Umbilical cord (tissue), 2 donors: Measurements from ENCODE around the gene KIF5C. TPM values are rescaled to one million over a fixed set of nuclear protein-coding genes. Genes with fewer than 3 reads are reported as not detected.
A peak's percentile ranks its signal among the peaks of the same experiment; 100 is the strongest.
"Not testable (repeated sequence)": the region's sequence is repeated elsewhere in the genome, so short reads cannot be mapped to it uniquely, and the experiment has no call there.

Experiments used
- DNase-seq: peaks from one replicate; pipeline ENCODE4 v3.0.0-alpha.2; 2015; ENCODE audit warnings: low spot score
- total RNA-seq: library from RNA; depleted of rRNA; stranded (reverse); fragments of >200 nt; gene quantifications from one replicate; pipeline ENCODE4 v1.2.3, GENCODE V29; 2014; ENCODE audit warnings: low replicate concordance; ENCODE audit not compliant: insufficient read depth

Gene KIF5C
- total RNA-seq, 1 donor from 2014 or later: 4.3 TPM

DNA sequence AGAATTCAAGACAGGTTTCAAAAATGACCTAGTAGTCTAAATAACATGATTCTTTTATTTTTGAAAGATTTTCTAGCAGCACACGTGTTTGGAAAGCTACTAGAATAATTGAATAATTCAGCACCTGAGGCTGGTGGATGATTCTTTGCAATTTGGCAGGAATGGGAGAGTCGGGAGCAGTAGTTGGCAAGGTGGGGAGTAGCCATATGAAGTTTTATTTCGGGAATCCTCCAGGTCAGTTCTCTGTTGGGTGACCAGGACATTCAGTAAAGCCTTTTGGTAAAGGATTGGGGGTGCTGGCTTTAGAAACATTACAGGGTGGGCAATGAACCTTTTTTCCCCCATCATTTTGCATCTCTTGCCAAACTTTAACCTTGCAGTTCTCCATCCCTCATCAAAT, 88.4 kb downstream of the KIF5C start:
- DNase-seq: no peak

DNA sequence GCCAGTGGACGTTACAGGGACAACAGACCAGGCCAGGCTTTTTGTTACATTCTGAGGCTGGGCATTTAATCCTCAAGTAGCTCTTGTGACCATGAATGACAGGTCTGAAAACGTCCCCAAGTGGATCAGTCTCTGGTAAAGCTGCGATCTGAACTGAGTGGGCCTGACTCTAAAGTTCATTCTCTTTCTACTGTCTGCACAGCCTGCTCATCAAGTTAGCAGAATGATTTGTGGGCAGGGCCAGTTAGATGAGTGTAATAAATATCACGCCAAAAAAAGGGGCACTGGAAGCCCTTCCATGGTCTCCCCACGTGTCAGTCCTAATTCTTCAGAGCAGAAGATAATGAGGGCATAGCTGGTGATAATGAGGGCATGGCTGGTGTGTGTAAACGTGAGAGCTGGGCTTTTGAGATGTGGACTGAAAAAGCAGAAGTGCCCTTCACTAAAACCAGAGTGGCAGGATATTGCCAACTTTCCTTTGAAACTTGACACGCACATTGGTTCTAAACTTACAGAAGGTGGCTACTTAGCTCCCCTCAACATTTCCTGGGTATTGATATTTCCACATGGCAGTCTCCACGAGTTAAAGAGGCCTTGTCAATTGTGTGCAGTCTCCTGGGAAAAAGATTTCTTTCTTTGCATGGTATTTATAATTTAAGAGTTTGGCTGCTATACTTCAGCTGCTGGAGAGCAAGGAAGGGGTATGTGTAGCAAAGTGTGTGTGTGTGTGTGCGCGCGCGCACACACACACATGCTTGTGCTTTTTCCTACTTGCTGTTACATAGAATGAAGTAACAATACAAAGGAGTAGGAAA, 90.8 kb downstream of the KIF5C start:
- no peak for DNase-seq

DNA sequence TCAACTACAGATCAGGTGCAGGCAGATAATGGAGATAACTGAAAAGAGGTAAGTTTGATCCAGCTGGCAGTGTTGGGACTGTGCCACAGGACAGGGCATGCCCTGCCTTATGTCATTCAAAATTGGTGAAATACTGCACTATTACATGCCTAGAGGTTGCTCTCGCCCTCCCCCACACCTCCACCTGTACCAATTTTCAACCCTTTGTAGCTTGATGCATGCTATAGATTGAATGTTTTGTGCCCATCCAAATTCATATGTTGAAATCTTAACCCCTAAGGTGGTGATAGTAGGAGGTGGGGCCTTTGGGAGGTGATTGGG, 91.4 kb downstream of the KIF5C start:
- no peak for DNase-seq

DNA sequence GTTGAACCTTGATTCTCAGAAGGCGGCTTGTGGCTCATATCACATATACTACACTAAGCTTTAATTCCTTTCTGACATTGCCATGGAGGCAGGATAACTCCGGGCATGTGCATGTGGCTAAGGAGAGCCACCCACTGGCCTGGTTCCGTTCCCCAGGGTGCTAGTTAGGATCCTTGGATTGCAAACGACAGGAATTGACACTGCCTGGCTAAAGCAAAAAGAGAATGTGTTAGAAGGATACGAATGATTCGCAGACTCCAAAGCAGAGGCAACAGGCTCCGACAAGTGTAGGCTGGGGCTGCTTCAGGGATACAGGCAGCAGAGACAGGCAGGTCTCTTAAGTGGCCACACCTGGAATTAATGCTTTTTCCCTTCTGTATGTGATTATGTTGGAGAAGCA, 92.0 kb downstream of the KIF5C start:
- no peak for DNase-seq

DNA sequence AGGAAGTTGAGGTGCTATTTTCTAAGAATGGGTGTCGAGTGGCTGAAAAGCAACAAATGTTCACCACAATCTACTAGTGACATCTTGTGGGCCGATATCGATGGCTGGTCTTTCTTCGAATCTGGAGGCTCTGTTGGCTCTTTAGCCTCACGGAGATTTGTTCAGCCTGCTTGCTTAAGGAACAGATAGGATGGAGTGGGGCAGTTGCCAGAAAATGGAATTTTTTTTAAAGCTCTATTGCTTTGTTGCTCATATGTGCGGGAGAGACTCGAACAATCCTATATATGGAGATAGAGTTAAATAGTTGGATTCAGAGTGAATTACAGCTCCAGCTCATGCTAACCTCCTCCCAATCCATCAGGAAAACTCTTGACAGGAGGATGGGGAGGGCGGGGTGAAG, 92.6 kb downstream of the KIF5C start:
- DNase-seq: peak; percentile 87

DNA sequence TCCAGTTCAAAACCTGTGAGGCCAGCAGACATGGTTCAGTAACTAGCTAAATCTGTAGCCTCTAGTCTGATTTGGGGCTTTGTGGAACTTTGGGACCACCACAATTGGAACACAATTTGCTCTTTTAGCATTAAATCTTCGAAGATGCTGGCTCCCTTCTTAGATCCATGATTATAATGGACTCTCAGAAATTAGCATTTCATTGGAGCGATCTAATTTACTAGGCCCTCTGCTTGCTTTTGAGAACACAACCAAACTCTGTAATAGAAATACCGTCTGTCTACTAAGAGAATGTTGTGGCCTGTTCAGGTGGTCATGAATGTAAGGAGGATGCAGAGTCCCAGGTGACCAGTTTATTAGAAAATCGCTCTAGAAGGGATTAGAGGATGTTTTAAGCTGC, 93.3 kb downstream of the KIF5C start:
- no peak for DNase-seq

DNA sequence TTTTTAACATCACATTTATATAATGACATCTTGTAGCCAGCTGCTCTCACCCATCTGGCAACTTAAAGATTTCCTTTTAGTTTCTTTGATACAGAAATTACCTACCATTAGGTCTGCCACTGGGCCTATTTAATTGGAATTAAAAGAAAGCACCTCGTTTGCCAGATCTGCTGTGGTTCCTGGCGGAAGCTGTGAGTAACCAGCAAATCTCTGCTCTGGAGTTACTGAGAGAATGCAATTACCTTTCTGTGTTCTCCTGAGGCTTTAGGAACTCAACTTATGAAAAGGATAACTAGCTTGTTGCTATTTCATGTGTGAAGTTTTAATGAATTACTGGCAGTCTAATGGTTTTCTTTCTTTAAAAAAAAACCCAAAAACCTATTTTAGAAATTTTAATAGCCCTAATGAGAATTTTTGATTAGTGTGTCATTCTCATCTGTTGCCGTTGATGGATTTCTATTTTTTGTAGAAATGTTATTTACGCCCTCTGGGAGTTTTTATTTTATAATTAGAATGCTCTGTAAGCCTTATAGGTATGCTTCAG, 93.8 kb downstream of the KIF5C start:
- DNase-seq: no peak

DNA sequence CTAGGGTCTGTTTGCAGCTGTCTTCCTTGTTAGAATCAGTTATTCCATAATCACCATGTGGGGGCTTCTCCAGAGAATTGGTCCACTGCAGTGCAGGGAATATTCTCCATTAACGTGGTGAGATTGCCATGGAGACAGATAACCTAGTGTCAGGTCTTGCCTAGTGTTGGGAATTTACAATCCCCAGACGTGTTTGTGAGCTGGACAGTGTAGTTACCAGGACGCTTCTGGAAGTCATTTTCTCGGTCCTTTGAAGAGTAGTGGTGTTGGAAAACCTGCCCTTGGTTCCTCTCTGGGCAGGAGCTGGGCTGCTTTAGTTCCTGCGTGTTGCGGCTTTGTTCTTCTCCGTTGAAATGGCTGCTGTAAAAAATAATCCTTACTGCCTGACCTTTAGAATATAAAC, 94.6 kb downstream of the KIF5C start:
- peak; percentile 13 for DNase-seq

DNA sequence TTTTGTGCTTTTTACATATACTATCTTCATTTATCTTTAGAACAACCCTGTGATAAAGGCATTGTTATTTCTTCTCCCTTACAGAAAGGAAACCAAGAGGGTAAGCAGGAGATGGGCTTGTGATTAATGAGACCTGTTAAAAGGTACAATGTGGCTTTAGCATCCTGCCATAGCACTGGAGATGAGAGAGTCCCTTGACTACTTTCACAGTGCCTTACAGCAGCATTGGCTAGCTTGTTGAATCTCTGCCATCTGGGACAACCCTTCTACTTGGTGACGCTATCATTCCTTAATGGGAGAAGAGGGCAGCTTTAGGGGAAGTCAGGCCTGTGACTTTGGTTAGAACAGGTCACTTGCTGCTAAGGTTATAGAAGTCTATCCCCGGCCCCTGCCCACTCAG, 95.4 kb downstream of the KIF5C start:
- DNase-seq: no peak

DNA sequence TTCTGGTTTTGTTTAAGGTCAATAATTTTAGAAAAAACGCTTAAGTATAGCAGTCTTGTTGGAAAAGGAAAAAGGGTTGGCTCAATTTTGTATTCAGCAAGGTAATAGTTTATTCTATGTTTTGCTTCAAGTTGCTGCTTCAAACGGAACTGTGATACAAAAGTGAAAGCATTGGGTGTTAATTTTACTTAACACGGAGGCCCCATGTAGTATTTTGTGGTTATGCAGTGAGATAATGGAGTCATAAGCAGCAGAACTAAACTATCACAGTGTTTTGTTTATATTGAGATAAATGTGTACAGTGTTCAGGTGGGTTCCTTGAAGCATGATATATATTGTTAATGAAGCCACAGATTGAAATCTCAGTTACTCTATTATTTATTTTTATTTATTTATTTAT, 96.5 kb downstream of the KIF5C start:
- no peak for DNase-seq

DNA sequence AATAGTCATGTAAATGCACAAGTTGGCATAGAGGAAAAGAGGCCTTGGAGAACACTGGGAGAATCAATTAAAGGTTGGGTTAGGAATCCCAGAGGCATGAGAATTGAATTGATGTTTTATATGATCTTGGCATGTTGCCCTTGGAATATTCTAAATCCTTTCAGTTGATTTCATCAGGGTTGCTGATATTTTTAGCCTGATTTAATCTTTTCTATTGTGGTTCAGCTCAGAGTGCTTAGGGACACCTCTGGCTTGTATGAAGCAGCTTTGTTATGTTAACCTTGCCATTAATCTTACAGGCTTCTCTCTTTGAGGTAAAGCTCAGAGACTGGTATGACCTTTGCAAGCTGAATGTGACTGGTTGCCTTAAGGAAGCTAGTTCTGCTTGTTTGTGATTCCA, 99.1 kb downstream of the KIF5C start:
- DNase-seq: no peak

DNA sequence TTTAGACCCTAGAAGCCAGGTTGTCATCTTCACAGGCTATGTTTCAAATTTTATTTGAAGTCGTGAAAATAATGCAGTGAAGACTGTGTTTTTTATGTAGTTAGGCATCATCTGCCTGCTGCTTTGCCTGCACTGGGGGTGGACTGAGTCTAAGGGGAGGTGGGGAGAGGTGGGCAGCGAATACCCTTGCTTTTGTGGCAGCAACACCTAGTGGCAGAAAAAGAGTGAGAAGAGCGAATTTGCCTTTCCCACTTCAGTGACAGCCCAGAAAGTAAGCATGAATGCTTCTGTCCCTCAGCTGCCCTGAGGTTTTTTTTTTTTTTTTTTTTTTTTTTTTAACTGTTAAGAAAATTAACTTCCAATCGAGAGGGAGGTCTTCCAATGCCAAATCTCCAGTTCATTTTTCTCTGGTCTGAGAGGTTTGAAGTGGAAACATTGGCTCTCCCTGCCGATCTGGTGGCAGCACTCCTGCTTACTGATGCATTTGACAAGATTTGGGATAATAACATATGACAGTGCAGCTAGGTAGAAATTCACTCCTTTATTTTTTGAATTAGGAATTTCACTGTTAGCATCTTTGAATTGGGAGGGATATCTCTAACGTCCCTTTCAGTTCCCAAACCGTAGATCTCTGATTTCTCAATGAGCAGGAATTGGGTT, 103.1 kb downstream of the KIF5C start:
- no peak for DNase-seq

DNA sequence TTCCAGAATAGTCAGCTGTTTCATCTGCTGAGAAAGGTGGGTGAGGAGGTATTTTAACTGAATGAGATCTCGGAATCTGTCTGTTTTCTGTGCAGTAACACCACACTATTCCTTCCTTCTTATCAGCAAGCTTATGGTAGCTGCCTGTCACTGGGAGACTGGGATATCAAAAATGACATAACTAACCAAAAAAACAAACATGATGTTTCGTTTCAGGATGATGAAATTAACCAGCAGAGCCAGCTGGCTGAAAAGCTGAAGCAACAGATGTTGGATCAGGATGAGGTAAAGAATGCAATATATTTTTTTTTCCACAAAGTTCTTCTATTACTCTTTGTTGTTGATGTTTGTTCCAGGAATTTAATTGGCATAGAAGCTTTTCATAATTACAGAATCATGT, 103.7 kb downstream of the KIF5C start:
- peak; percentile 50 for DNase-seq

DNA sequence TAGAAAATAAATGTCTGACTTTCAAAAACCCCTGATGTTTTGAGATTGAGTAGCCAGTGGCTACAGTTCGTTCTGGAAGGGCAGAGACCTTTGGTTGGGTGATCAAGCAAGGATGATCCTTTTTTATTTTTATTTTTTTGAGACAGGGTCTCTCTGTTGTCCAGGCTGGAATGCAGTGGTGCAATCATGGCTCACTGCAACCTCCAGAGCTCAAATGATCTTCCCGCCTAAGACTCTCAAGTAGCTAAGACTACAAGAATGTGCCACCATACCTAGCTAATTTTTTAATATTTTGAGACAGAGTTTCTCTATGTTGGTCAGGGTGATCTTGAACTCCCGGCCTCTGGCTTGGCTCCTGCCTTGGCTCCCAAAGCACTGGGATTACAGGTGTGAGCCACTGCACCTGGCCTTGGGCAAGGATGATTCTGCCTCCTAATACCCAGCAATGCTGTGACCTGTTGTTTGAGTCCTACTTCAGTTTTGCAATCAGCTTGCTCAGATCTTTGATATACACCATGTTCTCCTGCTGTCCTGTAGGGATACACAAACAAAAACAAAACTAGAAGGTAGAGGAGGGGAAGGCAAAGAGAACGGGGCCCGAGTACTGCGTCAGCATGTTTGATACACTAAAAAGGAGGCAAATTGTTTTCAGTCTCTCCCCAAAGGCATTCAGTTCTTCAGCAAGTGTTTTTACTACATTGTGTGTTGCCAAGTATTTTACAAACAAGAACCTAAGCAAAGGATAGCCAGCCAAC, 104.3 kb downstream of the KIF5C start:
- no peak for DNase-seq

DNA sequence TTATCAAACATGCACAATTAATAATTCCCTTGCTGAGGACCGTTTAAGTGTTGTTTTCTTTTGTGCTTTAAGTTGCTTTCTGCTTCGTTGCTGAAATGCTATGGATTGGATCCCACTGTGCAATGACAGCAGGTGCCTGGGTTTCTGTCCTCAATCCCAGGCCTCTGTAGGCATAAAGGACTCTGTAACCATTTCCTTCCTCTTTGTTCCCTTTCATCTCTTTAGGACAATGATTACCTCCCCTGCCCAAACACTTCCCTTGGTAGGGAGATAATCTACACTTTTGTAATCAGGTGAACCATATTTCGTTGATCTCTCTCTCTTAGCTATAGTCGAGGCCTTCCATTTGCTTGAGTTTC, 104.9 kb downstream of the KIF5C start:
- no peak for DNase-seq

DNA sequence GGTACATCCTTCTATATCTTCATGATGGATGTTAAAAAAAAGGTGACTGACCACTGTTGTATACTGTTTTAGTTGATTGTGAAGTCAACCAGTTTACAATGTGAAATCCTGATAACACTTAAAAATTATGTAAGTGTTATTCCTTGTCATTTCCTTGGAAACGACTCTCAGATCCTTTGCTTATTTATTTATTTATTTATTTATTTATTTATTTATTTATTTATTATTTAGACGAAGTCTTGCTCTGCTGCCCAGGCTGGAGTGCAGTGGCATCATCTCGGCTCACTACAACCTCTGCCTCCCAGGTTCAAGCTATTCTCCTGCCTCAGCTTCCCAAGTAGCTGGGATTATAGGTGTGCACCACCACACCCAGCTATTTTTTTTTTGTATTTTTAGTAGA, 105.5 kb downstream of the KIF5C start:
- not testable (repeated sequence) for DNase-seq

DNA sequence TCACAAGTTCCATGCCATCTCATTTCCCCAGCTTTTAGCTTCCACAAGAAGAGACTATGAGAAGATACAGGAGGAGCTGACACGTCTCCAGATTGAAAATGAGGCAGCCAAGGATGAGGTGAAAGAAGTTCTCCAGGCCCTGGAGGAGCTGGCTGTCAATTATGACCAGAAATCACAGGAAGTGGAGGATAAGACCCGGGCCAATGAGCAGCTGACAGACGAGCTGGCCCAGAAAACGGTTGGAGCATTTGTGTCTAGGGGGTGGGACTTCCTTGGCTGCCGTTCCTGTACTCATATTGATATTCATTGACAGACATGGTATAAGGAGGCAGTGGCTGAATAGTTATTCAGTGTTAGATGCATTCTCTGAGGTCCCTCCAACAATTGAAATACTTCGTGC, 106.3 kb downstream of the KIF5C start:
- no peak for DNase-seq

DNA sequence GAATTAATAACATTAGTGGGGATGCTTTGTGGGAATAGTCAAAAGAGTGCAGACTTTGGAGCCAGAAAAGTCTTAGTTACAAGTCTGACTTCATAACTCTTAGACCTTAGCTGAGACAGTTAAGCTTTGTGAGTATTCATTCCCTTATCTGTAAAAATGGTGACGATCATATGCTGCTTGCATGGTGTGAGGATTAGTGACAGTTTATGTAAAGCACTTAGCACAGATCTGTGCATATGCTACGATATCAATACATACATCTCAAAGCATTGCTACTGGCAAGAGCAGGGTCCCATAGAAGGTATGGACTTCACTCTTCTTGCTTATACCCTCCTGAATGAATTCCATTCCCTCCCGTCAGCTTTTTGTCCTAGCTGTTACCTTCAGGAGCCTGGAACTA, 106.8 kb downstream of the KIF5C start:
- DNase-seq: peak; percentile 41

DNA sequence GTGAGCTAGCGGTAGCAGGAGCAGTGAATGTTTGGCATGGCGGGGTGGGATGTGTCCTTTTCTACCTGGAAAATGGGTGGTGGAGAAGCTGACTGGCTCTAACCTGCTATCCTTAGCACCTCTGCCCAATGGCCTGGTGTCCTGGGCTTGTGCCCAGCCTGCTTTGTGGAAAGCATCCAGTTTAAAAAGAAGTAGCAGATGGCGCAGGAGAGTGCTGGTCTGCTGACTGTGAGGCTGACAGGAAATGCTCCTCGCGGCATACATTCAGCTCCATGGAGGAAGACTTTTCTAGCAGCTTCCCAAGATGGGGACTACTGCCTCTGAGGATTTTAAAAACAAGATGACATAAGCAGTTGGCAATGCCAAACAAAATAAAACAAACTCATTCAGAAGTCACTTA, 107.3 kb downstream of the KIF5C start:
- DNase-seq: no peak

DNA sequence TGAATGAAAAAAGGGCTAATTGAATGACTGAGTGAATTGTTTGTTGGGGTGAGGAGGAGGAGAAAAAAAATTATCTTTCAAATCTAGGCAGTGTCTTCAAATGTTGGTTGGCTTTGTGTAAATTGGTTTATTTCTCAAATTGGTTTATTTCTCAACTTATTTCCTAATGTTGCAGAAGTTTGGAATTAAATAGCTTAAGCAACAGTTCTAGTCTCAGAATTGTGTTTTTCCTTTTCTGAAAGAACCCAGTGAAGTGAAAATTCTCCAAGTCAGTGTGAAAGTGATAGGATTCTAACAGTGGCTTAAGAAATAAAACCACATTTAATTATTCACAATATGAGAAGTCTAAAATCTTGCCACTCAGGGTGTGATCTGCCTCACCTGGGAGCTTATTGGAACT, 108.9 kb downstream of the KIF5C start:
- DNase-seq: no peak

DNA sequence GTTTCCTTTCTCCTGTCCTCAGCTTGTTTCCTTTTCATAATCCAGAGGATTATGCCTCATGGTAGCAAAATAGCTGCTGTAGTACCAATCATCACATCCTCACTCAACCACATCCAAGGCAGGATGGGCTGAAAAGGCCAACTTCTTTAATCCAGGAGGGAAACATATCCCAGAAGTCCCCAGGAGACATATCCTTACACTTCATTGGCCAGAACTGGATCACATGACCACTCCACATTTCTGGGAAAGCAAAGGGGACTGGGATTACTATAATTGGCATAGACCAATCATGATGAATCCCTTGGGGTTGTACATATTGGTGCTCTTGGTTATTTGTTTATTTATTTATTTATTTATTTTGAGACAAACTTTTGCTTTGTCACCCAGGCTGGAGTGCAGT, 109.4 kb downstream of the KIF5C start:
- no peak for DNase-seq

DNA sequence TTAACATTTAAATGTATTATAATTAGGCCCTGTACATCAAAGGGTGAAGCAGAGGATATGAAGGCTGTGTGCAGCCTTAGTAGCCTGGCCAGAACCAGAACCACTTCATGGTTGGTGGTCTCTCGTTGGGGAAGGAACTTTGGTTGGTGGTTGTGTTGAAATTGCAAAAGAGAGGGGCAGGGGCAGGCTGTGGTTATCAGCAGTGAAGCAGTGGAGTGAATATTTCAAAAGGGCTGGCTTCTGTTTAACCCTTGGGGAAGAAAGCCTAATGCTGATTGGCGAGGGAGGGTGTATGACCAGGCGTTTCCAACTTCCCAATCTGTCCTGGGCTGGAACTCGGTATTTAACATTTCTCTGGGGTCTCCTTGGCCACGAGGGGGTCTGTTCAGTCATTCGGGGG, 112.3 kb downstream of the KIF5C start:
- DNase-seq: no peak

DNA sequence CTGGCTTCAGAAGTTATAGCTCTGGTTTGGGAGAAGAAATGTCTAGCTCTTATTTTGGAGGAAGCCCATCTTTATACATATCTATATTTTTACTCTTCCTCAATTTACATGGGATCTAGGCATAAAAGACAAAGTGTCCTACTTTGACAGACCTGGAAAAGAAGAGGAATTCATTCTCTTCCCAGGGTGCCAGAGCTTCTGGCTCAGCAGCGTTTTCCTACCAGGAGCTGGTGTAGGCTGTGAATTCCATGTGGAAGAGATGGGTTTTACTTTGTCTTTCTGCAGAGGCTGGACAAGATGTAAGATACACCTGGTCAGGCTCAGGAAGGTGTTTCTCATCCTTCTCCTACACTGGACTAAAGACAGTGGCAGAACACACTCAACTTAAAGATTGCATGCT, 113.3 kb downstream of the KIF5C start:
- no peak for DNase-seq
